ENCODE data around the gene CLMN.

The CLMN gene

DNA sequence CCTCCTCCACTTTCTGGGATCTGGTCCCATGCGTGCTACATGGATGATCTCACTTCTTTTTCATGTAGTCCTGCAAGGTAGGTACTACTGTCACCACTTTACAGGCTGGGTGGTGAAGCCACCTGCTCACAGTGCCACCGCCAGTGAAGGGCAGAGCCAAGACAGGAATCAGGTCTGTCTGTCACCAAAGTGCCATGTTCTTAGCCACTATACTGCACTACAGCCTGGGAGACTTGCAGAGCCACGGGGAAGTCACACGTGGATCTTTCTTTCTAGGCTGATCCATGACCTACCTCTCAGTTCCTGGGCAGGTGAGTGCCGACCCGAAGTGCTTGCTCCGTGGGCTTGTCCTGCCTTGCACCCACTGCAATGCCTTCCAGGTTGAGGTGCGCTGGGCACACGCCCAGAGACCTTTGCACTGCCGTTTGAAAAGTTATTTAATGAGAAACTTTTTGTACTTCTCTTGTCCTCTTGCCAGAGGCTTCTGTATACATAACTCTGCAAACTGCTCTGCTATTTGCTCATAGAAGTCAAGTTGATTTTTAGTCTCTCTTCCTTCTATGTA is 19.7 kb upstream of the CLMN start:
- no peaks in the 10 kb centered on the region for H3K27me3 ChIP-seq (ENCODE audit: insufficient read depth, poor library complexity, severe bottlenecking)
- no peak overlapping the region for H3K27ac ChIP-seq (replicated peaks)
- H3K4me3 ChIP-seq (replicated peaks; ENCODE audit: insufficient read depth, low read length), result no peak overlapping the region
- no peak for DNase-seq (ENCODE audit: low read depth in 1 of 2, low spot score in 1 of 2)
- no peak for TF ChIP-seq REST (IDR thresholded peaks at IDR 0.05; ENCODE audit: insufficient replicate concordance, low read depth)
- no peak for TF ChIP-seq GABPA (IDR thresholded peaks at IDR 0.05; ENCODE audit: low read depth)
- no peak for TF ChIP-seq POLR2AphosphoS5 (IDR thresholded peaks at IDR 0.05; ENCODE audit: low read depth)
- TF ChIP-seq, protein P1, sequence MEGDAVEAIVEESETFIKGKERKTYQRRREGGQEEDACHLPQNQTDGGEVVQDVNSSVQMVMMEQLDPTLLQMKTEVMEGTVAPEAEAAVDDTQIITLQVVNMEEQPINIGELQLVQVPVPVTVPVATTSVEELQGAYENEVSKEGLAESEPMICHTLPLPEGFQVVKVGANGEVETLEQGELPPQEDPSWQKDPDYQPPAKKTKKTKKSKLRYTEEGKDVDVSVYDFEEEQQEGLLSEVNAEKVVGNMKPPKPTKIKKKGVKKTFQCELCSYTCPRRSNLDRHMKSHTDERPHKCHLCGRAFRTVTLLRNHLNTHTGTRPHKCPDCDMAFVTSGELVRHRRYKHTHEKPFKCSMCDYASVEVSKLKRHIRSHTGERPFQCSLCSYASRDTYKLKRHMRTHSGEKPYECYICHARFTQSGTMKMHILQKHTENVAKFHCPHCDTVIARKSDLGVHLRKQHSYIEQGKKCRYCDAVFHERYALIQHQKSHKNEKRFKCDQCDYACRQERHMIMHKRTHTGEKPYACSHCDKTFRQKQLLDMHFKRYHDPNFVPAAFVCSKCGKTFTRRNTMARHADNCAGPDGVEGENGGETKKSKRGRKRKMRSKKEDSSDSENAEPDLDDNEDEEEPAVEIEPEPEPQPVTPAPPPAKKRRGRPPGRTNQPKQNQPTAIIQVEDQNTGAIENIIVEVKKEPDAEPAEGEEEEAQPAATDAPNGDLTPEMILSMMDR (IDR thresholded peaks at IDR 0.05; ENCODE audit: insufficient read depth, low read length), result no peak
- TF ChIP-seq SPI1 (IDR thresholded peaks at IDR 0.05; ENCODE audit: borderline replicate concordance, low read depth), result no peak

GRCh38 chr14:95338436-95338835 is 18.7 kb upstream of the CLMN start:
- no peak overlapping the region for H3K4me3 ChIP-seq (replicated peaks; ENCODE audit: insufficient read depth, low read length)
- no peak for DNase-seq (ENCODE audit: low read depth in 1 of 2, low spot score in 1 of 2)
- no peaks in the 10 kb centered on the region for H3K27me3 ChIP-seq (ENCODE audit: insufficient read depth, poor library complexity, severe bottlenecking)
- no peak overlapping the region for H3K27ac ChIP-seq (replicated peaks)
- TF ChIP-seq REST (IDR thresholded peaks at IDR 0.05; ENCODE audit: insufficient replicate concordance, low read depth) (no peak), SPI1 (IDR thresholded peaks at IDR 0.05; ENCODE audit: borderline replicate concordance, low read depth) (no peak), POLR2AphosphoS5 (IDR thresholded peaks at IDR 0.05; ENCODE audit: low read depth) (no peak), GABPA (IDR thresholded peaks at IDR 0.05; ENCODE audit: low read depth) (no peak)
- TF ChIP-seq, protein P1 (IDR thresholded peaks at IDR 0.05; ENCODE audit: insufficient read depth, low read length), result no peak

DNA sequence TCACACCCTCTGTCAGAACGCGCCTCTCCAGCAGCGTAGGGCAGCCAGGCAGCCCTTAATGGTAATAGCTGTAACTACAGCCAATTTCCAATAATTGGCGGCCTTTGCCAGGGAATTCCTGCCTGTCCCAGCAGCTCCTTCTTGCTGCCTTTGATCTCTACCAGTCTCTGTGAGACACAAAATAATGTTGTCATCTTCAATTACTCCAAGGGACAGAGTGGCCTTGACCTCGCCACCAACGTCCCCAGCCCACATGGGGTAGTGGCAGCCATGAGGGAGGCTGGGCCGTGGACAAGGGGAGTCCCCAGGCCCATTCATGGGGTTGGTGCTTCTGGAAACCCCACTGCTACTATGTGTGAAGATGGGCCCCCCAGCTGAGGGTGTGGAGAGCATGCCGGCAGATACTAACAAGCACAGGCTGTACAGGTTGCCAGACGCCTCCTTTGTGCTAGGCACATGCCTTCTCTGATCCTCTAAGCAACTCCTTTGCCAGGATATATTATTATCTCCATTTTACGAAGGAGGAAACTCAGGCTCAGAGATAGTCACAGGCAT is 17.4 kb upstream of the CLMN start:
- no peak overlapping the region for H3K27ac ChIP-seq (replicated peaks)
- TF ChIP-seq REST (IDR thresholded peaks at IDR 0.05; ENCODE audit: insufficient replicate concordance, low read depth) (no peak), POLR2AphosphoS5 (IDR thresholded peaks at IDR 0.05; ENCODE audit: low read depth) (no peak), GABPA (IDR thresholded peaks at IDR 0.05; ENCODE audit: low read depth) (no peak), SPI1 (IDR thresholded peaks at IDR 0.05; ENCODE audit: borderline replicate concordance, low read depth) (no peak)
- TF ChIP-seq, protein P1 (IDR thresholded peaks at IDR 0.05; ENCODE audit: insufficient read depth, low read length), result no peak
- no peak for DNase-seq (ENCODE audit: low read depth in 1 of 2, low spot score in 1 of 2)
- H3K4me3 ChIP-seq (replicated peaks; ENCODE audit: insufficient read depth, low read length), result no peak overlapping the region
- no peaks in the 10 kb centered on the region for H3K27me3 ChIP-seq (ENCODE audit: insufficient read depth, poor library complexity, severe bottlenecking)
